Suppressor macrophage treated with lipopolysaccharide for 4 hours (primary cell): ENCODE measurements around the gene TCFL5.

ENCODE experiments used
- DNase-seq: peaks from one replicate; pipeline ENCODE4 v3.0.0-alpha.2; 2020

Gene TCFL5

GRCh38 chr20:62820962-62821725, 40.5 kb downstream of the TCFL5 start:
- DNase-seq: no peak

GRCh38 chr20:62820208-62820961, 41.2 kb downstream of the TCFL5 start:
- no peak for DNase-seq

DNA sequence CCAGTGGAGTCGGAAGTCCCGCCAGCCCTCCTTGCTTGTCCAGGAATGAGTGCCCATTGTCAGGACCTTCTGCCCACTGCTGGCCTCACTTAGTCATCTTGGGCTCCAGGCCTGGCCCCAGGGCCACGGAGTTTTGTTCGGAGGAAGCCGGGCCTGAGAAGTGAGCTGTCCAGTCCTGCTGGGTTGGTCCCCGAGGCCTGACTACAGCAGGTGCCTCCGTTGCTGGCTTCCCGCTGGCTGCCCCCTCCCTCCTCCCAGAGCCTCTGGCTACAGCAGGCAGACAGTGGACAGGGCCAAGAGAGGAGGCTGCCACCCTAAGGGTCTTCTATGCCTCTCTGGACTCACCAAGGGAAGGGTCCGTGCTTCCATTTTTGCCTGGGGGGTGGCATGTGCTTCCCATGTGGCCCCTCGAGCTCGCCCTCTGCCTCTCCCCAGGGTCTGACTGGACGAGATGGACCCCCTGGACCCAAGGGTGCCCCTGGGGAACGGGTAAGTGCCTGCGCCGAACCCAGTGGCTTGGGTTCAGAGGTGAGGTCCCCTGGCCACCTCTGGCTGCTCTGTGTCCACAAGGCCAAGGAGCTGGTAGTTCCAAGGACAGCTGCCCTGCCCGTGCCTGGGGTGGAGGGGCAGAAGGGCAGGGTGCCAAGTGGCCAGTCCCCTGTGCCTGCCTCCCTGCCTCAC, 42.0 kb downstream of the TCFL5 start:
- DNase-seq: no peak

- no peak for DNase-seq
Observed at GRCh38 chr20:62818592-62819493, 42.8 kb downstream of the TCFL5 start.

DNA sequence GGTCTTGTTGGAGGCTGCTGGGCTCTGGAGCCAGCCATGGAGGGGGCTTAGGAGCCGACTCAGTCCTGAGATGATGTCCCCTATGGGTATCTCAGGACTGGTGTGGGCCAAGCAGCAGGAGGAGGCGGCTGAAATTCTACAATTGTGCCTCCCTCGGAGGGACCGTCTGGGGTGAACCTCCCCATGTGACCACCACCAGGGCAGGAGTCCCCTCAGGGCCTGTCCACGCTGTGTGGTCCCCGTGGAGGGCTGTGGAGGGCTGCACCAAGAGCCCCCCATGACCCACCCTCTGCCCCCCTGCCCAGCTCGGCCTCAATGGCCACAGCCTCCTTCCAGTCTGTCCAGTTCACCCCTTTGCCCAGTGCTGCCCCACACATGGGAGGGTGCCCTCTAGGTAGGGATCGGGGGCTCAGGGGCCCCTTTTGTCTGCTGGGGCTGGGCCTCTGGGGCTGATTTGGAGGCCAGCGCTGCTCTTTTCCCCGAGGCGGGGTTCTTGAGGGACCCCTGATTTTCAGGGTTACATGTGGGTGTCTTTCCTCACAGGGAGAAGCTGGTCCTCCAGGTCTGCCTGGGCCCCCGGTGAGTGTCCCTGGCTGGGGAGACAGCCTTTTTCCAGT, 43.5 kb downstream of the TCFL5 start:
- no peak for DNase-seq

GRCh38 chr20:62816884-62817873, 44.4 kb downstream of the TCFL5 start, which contains the start of gene COL9A3:
Gene COL9A3, plus strand, starts transcription at chr20:62817050. Its CDS starts 15 bp downstream, at chr20:62817065.
- no peak for DNase-seq

GRCh38 chr20:62816031-62816883, 45.4 kb downstream of the TCFL5 start:
- no peak for DNase-seq

DNA sequence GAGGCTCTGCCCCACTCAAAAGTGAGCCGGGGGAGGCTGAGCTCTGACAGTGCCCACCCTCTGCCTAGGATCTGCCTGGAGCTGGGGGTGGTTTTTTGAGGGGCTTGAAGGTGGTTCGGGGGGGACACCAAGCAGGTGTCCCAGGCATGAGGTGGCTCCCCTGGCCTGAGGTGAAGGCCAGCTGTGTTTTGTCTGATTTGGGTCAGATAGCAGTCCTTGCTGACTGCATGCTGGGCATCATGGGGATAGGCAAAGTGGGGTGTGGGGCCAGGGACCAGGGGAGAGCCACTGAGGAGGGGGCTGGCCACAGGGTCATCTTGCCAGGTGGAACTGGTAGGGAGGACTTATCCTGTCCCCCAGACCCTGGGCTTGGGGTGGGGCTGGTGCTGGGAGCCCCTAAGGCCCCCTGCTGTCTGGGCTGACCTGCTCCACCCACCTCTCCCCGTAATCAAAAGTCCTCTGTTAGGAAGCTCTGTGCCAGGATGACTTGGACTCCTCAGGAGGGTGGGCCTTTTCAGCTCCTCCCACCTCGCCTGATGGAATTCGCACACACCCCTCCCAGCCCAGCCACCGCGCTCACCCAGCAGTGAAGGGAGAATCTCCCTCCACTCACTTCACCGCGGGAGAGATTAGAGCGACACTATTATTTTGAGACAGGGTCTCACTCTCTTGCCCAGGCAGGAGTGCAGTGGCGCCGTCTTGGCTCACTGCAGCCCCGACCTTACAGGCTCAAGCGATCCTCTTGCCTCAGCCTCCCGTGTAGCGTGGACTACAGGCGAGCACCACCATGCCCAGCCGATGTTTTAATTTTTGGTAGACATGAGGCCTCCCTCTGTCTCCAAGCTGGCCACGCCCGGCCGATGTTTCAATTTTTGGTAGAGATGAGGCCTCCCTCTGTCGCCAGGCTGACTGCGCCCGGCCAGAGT, 46.3 kb downstream of the TCFL5 start:
- DNase-seq: no peak

GRCh38 chr20:62814709-62815065, 46.9 kb downstream of the TCFL5 start:
- DNase-seq: no peak

DNA sequence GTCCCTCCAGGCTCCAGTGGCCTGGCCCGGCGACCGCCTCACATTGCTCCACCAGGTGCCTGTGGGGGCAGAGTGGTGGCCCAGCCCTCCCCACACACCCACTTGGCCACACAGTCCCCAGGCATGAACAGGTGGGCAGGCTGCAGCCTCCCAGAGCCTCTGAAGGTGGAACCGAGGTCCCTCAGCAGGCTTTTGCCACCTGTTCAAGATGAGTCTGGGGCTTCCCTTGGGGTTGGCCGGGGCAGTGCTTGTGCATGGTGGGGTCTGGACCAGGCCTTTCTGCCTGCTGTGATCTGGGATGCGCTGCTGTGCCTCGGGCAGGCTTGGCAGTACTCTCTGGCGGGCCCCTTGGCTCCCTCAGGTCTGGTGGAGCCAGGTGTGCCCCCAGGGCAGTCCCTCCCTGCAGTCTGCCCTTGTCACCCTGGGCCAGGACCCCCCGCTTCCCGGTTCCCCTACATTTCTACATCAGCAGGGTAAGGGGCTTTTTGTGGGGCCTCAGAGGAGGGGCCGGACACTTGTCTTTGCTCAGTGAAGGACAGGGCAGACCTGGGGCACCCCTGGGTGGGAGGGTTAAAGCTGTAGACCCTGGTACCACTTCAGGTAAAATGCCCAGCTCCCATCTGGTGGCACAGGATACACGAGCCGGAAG, 47.4 kb downstream of the TCFL5 start:
- DNase-seq: no peak

- no peak for DNase-seq
Observed at GRCh38 chr20:62813588-62813987, 48.0 kb downstream of the TCFL5 start.

DNA sequence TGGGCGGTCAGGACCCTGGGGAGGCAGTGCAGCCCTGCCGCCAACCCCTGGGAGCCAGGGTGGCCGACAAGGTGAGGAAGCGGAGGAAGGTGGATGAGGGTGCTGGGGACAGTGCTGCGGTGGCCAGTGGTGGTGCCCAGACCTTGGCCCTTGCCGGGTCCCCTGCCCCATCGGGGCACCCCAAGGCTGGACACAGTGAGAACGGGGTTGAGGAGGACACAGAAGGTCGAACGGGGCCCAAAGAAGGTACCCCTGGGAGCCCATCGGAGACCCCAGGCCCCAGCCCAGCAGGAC, 48.8 kb downstream of the TCFL5 start:
- no peak for DNase-seq

DNA sequence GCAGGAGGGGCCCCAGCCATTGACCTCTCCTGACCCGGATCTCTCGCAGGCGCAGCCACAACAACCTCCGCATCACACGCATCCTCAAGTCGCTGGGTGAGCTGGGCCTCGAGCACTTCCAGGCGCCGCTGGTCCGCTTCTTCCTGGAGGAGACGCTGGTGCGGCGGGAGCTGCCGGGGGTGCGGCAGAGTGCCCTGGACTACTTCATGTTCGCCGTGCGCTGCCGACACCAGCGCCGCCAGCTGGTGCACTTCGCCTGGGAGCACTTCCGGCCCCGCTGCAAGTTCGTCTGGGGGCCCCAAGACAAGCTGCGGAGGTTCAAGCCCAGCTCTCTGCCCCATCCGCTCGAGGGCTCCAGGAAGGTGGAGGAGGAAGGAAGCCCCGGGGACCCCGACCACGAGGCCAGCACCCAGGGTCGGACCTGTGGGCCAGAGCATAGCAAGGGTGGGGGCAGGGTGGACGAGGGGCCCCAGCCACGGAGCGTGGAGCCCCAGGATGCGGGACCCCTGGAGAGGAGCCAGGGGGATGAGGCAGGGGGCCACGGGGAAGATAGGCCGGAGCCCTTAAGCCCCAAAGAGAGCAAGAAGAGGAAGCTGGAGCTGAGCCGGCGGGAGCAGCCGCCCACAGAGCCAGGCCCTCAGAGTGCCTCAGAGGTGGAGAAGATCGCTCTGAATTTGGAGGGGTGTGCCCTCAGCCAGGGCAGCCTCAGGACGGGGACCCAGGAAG, 49.3 kb downstream of the TCFL5 start:
- DNase-seq: no peak

GRCh38 chr20:62811720-62812119, 49.9 kb downstream of the TCFL5 start:
- DNase-seq: no peak

- no peak for DNase-seq
Observed at GRCh38 chr20:62811320-62811719, 50.3 kb downstream of the TCFL5 start.

GRCh38 chr20:62809530-62810428, 51.8 kb downstream of the TCFL5 start:
- no peak for DNase-seq
